Activated T-helper 9 cell treated with anti-CD3 and anti-CD28 coated beads, Interleukin-2, amount 50 U/mL, for 16 hours (primary cell): Measurements from ENCODE around the gene NDUFS7.
"Not testable (repeated sequence)": the region's sequence is repeated elsewhere in the genome, so short reads cannot be mapped to it uniquely, and the experiment has no call there.

Source experiments
- DNase-seq: peaks from one replicate; pipeline ENCODE4 v3.0.0-alpha.2; 2020; ENCODE audit warnings: low read depth

NDUFS7 gene

DNA sequence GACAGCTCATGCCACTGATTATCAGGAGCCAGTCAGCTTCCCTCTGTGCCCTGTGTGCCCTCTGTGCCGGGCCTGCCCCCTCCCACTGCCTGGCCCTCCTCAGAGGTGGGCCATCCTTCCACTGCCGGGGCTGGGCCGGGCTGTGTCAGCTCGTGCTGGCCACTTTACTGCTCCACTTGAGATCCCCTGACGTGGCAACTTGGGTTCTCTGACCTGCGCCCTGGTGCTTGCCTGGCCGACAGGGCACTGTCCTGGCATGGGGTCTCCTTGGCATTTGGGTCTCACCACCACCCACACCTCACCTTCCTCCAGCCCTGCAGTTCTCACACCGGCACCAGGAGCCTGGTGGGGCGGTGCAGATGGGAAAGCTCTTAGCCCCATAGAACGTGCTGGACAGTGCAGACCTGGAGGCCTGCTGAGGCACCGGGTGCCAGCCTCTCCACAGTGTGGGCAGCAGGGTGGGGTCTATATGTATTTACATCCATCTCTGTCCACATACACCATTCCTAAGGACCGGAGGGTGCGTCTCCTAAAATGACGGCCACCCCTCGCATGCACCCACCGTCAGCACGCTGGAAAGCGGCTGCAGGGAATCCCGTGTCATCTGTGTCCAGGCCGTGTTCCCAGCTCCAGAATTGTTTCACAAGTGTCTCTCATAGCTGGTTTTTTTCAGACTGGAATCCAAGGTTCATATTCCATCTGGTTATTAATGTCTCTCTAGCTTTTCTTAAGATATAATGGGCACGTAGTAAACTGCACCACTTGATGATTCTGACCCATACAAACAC is 35.4 kb downstream of the NDUFS7 start:
- DNase-seq: no peak

DNA sequence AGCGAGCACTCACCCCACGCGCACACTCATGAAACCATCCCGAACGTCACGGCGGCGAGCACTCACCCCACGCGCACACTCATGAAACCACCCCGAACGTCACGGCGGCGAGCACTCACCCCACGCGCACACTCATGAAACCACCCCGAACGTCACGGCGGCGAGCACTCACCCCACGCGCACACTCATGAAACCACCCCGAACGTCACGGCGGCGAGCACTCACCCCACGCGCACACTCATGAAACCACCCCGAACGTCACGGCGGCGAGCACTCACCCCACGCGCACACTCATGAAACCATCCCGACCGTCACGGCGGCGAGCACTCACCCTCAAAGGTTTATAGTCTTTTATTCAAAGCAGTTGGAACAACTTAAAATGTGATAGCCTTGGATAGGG is 36.4 kb downstream of the NDUFS7 start:
- not testable (repeated sequence) for DNase-seq

DNA sequence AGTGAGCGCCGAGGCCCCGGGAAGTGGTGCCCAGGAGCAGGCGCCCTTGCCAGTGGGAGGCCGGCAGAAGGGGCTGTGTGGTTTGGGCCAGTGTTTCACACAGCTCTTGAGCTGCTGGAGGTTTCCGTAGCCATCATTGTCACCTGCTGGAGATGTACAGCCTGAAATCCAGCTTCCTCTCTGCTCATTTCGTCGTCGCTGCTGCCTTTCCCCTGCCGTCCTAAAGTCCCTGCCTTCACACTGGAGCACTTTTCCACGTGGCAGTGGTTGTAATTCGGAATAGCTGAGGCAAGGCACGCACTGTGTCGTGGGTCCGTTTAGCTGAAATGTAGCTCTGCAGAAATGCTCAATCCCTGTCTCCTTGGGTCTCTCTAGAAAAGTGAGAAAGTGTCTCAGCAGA is 36.9 kb downstream of the NDUFS7 start:
- DNase-seq: no peak

DNA sequence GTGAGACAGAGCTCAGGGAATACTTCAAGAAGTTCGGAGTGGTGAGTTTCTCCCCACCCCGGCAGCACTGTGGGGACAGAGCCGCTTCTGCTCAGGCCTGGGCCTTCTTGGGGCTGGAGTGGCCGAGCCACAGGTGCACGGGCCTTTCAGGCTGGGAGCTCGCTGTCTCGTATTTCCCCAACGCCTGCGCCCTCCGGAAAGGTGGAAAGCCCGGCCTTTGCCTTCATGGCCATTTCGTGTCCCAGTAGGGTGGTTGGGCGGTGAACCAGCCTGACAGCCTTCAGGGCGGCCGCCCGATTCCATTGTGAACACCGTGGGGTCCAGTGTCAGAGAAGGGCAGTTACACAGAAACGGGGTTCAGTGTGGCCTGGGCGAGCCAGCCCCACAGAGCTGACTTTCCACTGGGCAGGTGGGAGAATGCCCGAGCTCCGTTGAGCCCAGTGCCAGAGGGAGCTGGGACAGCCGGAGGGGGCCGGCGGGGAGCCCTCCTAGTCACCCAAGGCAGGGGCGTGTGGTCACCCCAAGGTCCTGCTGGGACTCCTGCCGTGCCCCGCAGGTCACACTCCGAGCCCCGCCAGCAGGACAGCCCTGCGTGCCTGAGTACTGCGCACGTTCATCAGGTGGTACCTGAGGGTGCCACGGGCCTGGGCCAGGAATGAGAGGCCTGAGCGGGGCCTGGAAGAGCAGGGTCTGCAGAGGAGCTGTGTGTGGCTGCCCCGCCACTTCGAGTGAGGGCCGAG is 37.7 kb downstream of the NDUFS7 start:
- DNase-seq: no peak

DNA sequence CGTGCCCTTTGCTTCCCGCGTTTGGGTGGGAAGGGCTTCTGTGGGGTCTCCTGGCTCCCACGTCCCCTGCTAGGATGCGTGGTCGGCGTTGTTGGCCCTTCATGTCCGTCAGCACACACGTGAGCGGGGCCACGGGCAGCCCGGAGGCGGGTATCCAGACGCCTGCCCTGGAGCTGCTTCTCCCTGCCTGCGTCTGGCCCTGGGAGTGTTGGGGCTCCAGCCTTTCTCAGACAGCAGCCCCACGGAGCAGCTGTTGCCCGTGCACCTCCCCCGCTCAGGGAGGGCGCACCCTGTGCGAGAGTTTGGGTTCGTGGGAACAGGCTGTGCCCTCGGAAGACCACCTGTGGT is 38.2 kb downstream of the NDUFS7 start:
- no peak for DNase-seq

DNA sequence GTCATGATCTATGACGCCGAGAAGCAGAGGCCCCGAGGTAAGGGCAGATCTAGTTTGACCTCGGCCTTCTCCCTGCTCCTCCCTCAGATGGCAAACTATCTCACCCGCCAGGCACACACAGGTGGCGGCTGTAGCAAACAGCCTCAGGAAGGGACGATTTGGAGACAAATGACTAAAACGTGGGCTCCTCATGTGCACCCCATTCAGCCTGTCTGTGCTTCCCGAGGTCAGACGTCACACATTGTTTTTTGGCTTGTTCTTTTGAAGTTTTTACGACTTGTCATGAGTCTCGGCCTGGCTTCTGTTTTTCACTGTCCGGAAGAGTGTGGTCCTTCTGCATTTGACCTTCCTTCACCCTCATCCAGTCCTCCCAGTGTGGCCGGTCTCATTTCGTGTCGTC is 38.7 kb downstream of the NDUFS7 start:
- no peak for DNase-seq

DNA sequence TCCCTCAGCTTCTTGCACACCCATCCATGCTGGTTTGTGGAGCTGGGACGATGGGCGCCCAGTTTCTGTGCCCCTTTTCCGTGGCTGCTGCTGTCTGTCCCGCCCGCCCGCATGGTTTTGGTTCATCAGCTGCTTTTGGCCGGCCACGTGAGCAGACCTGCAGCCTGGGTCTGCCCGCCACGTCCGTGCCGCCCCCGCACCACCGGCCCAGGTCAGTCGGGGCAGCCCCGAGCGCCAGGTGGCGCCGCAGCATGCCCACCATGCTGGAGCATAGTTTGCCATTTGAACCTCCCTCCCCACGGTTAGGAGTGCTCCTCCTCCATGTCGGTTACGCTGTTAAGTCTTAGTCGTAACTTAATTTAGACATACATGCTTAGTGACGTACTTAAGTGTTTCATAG is 39.2 kb downstream of the NDUFS7 start:
- no peak for DNase-seq

DNA sequence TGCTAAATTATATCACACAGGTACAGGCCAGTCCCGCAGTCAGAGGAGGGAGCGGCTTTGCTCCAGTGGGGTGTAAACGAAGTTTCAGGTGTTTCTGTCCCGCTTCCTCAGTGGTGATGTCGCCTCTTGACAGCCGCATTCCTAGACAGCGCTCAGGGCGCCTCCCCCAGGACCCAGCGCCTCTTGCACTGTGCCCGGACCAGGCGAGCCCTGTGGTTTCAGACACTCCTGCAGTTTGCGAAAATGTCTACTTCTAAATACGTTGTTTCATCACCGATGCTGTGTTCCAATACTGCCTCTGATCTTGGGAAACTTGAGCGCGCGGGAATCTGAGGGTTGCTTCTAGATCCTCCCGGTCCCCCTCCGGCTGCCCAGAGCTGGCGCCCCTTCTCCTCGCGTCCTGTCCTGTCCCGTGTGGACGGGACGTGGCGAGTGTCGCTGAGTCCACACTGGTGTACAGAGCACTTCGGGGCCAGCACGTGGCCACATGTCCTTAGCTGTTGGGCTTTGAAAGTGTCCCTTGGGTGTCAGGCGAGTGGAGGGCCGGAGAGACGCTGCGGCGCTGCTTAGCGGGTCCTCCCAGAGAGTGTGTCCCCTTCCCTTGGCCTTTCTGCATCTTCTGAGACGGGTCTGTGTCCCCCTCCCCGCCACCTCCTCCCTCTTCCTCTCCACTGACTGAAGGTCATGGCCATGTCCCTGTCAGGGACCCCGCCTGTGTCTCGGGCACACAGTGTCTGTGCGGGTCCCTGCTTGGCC is 39.9 kb downstream of the NDUFS7 start:
- no peak for DNase-seq

DNA sequence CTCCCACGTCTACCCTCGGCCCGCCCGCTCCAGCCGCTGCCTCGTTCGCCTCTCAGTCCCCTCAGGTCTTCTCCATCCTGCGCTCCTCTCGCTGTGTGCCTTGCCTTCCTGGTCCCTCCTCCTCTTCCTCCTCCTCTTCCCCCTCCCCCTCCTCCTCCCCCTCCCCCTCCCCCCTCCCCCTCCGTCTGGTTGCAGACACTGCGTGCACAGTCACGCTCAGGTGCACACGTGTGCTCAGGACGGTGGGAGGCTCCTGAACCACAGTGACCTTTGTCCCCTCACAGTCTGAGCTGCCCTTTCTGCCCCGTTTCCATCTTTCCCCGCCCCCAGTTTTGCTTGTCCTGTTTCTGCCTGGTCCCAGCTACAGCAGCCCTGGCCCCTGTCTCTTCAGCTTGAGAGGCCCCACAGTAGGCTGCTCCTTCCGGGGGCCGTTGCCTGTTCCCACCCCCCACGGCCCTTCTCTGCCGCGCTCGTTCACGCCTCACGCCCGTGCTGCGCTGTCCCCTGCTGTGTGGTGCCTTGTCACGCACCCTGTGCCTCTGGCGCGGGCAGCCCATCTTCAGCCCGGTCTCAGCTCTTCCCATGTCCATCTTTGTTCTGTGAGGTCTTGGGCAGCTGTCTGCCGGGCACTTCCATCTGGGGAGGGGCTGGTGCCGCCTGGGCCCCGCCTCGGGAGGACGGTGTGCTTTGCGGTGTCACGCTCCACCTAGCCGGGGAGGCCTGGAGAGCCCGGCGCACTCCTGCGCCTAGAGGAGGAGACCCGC is 40.7 kb downstream of the NDUFS7 start:
- DNase-seq: no peak

DNA sequence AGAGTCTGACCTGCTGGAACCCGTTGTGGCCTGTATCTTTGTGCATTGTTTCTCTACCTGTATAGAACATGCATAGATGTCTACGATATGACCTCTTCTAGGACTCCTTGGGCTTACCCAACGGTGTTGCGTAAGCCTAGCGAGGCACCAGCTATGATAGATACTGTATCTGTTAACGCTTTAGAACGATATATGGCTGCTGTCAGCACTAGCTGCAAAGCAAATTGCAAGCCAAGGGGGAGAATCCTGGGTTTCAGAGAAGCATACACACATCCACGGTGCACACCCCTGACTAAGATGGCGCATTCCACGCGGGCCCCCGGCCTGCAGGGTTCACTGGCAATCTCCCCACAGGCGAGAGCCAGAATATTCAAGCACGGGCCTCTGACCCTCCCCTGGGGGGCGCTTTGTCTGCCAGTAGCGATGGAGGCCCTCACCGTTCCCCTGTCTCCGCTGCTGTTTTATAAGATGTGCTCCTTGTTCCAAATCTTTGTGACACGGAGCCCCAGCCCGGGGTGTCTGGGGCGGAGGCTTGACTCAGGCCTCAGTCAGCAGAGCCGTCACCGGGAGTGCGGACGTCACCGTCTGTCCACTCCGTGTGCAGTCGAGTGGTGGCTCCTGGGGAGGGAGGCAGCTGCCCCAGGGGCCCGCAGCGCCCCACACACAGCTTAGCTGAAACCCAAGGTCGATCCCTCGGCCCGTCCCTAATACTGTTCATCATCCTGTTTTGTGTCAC is 41.6 kb downstream of the NDUFS7 start:
- no peak for DNase-seq

DNA sequence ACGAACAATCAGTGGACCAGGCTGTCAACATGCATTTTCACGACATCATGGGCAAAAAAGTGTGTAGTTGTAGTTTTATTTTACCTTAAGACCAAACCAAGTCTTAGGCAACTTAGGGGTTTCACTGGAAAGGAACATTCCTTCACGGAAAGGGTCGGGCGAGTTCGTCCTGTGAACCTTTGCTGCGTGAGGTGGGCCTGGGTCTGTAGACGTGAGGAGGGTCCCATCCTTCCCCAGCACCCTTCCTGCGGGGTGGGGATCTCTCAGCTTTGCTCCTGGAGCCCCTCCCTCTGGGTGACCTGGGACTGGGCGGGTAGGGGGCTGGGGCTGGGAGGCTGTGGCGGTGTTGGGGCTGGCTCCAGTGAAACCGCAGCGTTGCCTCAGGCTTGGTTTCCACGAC is 42.2 kb downstream of the NDUFS7 start:
- no peak for DNase-seq

DNA sequence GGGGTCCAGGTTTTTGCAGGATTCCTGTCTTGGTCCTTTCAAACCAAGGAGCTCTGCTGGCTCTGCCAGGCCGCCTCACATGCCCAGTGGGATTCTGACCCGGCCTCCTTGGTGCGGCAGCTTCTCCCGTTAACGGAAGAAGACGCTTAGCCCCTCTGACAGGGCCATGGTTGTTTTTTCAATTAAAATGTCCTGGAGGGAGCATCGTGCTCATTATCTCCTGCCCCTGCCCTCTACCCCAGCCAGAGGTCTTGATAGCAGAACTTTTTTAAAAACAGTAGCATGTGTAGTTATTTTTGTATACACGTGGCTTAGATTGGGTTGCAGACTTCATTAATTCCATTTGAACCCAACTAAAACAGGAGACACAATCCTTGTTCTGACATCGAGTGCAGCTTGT is 43.0 kb downstream of the NDUFS7 start:
- DNase-seq: no peak

DNA sequence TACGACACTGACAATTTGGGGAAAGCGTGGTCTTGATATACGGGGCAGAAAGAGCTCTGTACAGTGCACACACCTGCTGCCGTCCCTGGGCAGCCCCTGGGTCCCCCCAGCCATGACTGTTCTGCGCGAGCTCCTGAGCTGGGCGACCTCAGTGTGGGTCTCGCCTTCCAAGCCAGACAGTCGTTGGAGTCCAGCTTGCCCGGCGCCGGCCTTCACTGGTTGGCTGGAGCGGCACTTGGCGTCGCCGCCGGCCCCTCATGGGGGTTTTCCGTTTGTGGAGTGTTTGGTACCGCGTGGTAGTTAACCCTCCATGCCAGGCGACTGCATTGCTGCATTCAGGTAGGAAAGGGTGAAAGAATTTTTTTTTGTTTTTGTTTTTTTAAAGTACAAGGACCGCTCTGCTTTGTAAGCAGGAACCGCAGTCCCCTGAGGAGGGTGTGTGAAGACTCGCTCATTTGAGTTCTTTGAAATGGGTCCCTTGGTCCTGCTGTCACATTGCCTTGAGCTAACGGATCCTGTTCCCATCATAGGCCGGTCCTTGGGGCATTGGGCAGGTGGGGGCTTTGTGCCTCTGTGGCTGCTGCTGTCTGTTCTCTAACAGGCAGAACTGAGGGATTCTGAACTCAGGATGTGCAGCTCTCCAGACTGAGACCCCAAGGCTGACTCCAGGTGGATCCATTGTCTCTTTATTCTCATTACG is 43.7 kb downstream of the NDUFS7 start:
- DNase-seq: no peak

DNA sequence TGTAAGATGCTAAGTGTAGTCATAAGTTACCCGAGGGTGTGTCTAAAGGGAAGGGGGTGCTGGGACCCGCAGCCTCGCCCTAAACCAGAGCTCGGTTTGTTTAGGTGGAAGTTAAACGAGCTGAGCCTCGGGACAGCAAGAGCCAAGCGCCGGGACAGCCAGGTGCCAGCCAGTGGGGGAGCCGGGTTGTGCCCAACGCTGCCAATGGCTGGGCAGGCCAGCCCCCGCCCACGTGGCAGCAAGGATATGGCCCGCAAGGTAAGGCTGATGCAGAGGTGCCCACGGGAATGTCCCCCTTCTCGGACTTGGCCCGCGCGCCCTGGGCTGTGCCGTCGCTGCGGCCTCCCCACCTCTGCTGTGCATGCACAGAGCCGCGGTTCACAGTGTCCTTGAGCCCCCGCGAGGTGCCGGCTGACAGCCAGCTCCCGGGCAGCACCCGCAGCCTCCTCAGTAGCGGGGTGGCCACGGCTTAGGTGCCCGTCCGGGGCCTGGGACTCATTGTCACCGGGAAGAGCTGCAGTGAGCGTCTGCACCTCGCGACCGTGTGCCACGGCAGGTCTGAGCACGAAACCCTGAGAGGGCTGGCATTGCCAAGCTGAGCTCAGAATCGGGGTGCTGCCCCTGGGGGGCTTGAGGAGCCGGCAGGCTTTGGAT is 45.2 kb downstream of the NDUFS7 start:
- no peak for DNase-seq

DNA sequence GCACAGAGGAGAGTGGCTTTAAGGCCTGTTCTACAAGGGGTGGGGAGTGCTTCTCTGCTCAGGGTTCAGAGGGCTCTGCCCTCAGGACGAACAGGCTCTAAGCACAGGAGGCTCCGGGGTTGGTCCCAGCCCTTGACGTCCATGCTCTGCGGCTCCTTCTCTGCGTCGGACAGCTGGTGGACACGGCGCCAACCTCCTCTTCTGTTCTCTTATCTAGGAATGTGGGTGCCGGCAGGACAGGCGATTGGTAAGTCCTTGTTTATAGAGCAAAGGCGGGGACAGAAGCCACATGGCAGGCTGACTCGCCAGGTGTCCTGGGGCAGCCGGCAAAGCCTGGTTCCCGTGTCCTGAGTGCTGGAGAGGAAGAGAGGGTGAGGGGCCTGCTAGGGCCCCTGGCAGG is 46.0 kb downstream of the NDUFS7 start:
- DNase-seq: no peak

DNA sequence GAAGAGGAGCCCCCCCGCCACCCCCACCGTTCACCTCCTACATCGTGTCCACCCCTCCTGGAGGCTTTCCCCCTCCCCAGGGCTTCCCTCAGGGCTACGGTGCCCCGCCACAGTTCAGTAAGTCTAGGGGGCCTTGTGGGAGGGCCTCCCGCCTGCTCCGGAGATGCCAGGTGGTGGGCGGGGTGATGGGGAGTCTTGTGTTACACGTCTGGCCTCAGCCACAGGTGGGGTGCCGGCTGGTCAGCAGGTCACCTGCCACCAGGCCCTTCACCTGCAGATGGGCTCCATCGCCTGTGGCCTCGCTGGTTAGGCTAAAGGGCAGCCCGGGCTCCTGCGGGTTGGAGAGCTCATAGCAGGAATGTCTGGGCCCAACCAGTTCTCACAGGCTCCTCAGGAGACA is 46.5 kb downstream of the NDUFS7 start:
- DNase-seq: no peak

DNA sequence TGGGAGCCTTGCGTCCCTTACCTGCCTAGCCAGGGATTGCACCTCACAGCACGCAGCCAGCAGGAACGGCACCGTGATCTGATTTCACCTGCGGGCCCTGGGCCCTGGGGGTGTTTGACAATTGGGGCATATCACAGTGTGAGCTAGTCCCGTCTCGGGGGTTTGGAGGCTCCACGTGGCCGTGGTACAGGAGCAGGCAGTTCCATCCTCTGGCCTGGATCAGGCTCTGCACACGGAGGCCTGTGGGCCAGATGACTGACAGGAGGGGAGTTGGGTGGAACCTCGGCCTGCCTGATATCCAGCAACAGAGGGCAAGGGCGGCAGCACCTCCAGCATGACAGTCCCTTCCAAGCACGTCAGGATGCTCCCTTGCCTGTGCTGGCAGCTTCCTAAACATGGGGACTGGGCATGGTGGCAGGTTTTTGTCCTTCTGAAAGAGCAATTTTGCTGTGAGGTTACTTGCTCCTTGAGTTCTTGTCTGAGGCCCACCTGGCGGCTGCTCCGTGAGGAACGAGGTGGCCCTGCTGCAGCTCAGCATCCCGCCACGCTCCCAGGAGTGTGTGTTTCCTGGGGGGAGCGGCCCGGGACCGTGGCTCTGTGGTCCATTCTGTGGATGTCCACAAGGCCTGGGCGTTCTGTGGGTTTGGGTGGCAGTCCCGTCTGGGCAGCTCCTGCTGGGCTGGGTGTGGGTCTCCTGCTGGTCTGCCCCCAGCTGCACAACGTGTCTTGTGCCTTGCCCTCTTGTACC is 48.2 kb downstream of the NDUFS7 start:
- no peak for DNase-seq

DNA sequence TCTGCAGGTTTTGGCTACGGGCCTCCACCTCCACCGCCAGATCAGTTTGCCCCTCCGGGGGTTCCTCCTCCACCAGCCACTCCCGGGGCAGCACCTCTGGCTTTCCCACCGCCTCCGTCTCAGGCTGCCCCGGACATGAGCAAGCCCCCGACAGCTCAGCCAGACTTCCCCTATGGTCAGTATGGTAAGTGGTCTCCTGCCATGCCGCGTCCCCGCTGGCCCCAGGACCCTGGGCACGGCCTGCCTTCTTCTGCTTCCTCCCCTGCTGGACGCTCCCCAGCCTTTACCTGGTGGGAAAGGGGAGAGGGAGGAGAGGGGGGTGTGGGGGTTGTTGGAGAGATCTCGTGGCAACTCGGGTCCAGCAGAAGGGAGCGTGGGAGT is 48.8 kb downstream of the NDUFS7 start:
- no peak for DNase-seq

DNA sequence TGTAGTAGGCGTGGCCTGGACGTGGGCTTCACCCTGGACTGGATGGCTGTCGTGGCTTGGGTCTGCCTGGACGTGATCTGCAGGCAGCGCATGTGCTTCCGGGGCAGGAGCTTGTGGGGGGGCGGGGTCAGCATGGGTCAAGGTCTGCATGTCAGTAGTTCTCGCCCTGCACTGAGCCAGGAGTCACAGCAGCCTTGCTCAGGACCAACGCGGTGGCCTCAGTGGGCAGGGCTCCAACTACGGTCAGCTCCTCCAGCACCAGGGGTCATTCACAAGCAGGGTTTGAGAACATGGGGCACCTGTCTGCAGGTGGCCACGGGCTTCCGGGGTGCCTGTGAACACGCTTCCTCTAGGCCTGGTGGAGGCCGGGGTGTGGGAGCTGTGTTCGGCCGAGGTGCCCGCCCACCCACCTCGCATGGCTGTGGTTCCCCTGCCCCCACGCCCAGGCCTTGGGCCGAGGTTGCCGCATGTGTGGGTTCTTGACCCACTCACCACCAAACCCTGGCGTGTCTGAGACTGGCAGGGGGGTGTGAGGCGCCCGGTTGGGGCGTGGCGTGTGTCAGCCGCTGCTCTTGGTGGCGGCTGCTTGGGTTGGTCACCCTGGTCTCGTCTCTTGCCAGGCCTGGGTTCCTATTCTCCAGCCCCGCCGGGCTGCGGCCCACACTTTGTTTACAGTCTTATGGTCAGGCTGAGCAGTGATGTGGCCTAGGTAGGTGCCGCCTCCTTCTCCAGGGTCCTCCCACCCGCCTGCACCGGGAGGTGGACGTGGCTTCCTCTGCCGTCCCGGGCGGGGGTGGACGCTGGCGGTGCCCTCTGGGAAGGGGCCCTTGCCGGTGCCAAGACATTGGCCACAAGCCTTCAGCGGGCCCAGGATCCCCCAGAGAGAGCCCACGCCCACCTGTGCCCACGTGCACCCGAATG is 49.7 kb downstream of the NDUFS7 start:
- no peak for DNase-seq
